Stimulated activated CD8-positive, alpha-beta memory T cell treated with anti-CD3 and anti-CD28 coated beads, Interleukin-15, amount 100 ng/mL, for 1 hour (primary cell): ENCODE measurements around the gene TNRC6C.
"Not testable (repeated sequence)": the region's sequence is repeated elsewhere in the genome, so short reads cannot be mapped to it uniquely, and the experiment has no call there.

Source experiments
- DNase-seq: peaks from one replicate; pipeline ENCODE4 v3.0.0-alpha.2; 2020; ENCODE audit warnings: low read depth

TNRC6C gene

GRCh38 chr17:77933777-77934398 lies 24.6 kb upstream of the TNRC6C start:
- no peak for DNase-seq

DNA sequence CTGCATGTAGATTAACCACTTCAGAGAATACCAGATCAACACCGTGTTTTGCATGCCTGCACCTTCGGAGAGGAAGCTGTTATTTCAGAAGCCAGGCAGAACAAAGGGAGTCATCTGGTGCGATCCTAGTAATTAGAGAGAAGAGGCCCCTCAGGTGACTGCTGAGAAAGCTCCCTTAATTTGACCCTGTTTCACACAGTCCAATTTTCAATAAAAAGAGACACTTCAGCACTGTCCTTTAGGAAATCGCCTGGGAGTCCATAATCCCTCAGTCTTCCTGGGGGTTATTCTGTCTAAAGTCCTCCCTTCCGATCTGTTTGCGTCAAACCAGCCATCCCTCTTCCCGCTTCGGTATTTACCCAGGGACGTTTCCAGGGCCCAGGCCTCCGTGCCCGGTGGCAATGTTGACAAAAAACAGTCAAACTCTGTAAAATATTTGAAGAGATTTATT lies 23.4 kb upstream of the TNRC6C start:
- no peak for DNase-seq

GRCh38 chr17:77935744-77936143 lies 22.8 kb upstream of the TNRC6C start:
- not testable (repeated sequence) for DNase-seq

DNA sequence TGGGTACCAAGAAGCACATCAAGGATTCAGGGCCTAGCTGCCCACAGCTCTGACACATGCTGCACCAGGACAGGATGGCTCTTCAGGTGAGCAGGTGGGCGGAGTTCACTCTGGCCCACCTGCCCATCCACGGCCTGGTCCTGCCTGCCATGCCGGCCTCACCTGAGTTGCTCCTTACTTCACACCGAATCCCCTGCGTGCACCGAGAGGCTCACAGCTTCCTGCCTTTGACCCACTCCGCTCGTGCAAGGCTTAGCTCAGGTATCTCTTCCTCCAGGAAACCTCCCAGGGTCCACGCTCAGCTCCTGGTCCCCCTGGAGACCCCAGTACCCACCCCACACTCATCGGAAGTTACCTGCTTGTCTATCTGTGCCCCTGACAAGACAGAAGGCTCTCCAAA lies 21.6 kb upstream of the TNRC6C start:
- DNase-seq: no peak

- no peak for DNase-seq
Measured at GRCh38 chr17:77941004-77941403, 17.5 kb upstream of the TNRC6C start.

DNA sequence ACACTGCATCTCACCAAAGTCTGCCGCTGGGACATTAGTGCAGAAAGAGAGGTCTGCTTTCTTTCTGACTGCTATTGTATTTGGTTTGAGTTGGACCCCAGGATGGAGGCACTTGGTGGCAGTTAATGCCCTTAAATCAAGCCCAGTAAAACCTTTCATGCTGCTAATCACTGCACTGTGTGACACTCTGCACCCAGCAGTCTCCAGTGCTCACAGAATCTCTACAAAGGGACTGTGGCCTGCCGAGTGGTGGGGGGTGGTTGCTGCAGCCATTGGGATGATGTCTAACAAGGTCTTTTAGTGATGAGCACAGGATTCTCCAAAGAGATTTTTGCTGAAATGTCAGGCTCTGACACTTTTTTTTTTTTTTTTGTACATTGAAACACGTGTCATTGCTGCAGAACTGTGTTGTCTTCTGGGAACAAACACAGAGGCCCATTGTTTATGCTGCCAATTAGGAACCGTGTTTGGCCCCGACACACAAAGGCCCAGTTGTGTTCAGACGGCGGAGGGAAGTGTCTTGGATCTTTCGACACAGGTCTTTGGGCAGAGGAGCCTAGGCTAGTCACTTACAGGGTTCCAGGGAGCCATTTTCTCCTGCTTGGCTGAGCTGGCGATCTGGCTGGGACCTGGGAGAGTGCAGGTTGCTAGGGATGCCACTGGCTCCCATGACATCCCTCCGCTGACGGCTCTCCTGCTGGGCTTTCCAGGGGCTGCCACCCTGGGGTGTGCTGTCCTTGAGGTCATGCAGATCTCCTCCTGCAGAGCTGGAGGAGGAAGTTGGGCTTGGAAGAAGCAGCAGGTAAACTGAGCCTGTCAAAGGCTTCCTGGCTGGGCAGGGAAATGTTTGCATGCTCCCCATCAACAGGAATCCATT lies 16.2 kb upstream of the TNRC6C start:
- DNase-seq: no peak

GRCh38 chr17:77943971-77944370 lies 14.5 kb upstream of the TNRC6C start:
- no peak for DNase-seq

DNA sequence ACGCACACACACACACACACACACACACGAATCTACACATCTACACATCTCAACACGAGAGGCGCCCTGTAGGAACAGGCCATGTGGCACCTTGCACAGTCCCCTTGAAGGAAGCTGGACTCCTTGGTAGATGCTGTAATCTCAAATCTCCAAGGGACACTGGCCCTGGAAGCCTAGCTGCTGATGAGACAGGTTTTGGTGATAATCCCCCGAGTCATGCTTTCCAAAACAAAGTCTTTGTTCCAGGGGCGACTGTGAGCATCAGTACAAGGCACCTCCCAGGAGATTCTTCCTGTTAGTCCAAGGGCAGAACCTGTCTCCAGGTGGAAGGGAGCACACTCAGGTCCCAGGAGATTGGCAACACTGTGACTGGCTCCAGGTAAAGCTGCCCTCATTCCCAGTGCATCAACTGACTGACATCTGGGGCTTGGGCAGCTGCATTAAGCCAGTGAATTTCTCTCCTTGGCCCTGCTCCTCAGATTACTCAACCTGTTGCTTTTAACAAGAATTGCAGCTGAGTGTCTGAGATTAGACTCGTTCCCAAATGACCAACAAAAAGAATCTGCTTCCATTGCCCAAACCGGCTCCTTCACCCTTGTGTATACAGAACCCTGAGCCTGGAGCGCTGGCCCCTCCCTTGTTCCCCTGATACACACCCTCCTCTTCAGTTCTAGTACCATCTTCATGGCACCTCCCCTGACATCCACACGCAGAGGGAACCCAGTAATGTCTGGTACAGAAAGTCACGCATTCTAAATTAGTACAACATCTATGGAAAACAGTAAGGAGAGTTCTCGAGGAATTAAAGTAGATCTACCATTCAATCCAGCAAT lies 13.9 kb upstream of the TNRC6C start:
- DNase-seq: no peak

DNA sequence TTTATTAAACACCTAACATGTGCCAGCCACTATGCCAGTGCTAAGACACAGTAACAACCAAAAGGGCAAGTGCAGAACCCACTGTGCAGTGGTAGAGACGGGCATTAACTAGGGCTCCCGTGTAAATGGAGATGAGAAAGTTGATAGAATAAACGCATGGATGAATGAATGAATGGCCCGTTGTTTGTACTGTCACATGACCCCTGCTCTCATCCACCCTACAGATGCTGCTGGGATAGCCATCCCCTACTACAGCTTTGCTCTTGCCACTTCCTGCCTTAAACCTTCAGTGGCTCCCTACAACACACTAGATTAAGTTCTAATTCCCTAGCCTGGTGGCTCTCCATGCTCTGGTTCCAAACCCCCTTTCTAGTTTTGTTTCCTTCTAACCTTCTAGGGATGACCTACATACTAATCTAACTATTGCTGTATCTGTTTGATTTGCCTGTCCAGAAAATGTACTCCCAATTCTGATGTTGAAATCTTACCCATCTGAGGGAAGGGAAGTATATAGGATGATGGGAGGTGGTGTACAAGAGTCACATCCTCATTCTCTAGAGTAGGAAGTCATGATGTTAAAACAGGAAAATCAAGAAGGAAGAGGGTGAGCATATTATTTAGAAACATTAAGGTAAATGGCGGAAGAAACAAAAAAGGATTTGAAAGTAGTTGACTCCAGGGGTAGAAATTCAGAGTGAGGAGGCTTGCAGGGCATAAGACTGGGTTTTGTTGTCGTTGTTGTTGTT lies 11.4 kb upstream of the TNRC6C start:
- DNase-seq: no peak

DNA sequence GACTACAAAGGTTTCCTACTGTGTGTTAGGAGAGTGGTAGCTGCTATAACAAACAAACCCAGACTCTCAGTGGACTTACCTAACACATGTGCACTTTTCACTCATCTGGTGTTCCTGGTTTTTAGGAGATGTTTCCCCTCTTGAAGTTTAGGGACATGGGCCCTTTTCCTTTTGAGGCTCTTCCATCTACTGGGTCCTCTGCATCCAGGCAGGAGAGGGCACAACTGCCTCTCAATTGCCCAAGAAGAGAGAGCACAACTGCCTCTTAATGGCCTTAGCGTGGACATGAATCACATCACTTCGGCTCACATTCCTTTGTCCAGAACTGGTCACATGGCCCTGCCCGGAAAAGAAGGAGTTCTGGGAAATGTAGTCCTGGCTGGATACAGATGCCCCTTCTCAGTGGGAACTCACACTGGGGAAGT lies 9.8 kb upstream of the TNRC6C start:
- DNase-seq: no peak

GRCh38 chr17:77951123-77951522 lies 7.4 kb upstream of the TNRC6C start:
- DNase-seq: no peak

DNA sequence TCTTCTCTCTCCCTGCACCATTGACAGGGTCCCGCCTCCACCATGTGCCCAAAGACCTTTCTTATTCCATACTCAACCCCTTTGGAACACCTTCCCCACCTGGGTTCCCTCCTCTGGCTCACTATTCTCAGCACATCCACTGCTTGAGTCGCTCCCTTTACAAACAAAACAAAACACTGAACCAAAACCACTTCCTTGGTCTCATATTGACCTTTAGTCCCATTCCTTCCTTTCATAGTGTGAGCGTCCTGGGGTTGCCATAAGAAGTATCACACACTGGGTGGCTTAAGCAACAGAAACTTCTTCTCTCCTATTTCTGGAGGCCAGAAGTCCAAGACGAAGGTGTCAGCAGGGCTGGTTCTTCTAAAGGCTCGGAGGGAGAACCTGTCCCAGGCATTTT lies 6.1 kb upstream of the TNRC6C start:
- no peak for DNase-seq

DNA sequence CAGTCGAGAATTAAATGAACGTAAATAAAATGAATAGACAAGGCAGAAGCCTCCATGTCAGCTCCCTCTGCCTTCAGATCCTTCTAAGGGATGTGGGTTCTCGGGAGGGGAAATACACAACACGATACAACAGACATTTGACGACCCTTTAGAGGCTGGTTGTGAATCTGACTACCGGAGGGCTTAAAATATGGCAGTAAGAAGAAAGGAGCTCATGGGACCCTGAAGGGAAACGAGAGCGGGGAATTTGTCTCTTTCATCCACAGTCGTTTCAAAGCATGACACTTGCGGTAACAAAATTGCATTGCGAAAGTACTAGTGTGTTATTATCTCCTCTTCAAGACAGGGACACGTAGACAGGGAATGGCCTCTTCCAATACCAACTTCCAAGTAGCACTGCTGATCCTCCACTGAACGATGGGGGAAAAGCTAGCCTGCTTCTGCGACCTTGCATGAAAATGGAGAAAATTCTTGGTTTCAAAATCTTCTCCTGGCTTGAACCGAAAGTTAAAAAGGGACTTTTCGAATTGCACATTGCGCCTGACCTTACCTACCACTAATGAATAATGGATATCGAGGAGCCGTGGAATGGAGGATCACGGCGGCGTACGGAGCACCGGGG lies 1.2 kb upstream of the TNRC6C start:
- DNase-seq: no peak

DNA sequence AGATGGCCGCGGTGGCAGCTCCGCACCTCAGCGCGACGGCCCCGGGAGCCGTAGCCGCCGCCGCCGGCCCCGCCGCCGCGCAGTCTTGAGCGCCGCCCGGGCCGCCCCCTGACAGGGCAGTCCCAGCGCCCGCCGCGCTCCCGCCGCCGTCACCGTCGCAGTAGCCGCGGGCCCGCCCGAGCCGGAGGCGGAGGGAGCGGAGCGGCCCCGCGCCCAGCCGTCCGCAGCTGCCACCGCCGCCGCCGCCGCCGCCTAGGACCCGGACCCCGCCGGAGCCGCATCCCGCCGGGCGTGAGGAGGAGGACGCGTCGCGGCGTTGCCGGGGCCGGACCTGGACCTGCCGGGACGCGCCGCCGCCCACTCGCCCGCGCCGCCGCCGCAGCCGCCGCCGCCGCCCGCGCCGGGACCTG lies 218 bp downstream of the TNRC6C start:
- DNase-seq: no peak

GRCh38 chr17:77959126-77959925 lies 823 bp downstream of the TNRC6C start:
- no peak for DNase-seq

DNA sequence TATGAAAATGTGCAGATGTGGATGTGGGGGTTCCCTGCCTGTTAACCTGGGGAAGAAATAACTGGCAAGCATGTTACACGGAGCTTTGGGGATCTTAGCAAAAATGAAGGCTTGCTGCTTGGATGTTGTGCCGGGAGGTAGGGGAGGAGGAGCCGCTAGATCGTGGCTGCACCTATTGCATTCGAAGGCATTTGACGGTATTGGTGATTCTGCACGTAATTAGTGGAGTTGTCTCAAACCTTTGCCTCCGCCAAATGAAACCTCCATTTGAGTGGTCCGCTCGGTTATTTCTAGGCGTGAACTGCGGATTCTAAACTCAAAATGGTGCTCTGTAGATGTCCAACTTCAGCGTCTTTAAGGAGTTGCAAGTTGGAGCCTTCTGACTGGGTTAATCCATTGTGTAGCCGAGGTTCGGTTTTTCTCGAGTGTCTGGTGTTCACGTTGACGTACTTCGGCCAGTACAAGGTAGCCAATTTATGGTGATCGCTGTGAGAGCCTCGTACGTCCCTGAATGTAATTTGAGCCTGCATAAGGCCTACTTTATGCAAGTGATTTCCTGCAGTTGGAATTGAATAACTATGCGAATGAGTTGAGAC lies 1.5 kb downstream of the TNRC6C start:
- DNase-seq: no peak

- DNase-seq: no peak
Measured at GRCh38 chr17:77961741-77962140, 3.2 kb downstream of the TNRC6C start.

- no peak for DNase-seq
Measured at GRCh38 chr17:77962348-77962747, 3.8 kb downstream of the TNRC6C start.

DNA sequence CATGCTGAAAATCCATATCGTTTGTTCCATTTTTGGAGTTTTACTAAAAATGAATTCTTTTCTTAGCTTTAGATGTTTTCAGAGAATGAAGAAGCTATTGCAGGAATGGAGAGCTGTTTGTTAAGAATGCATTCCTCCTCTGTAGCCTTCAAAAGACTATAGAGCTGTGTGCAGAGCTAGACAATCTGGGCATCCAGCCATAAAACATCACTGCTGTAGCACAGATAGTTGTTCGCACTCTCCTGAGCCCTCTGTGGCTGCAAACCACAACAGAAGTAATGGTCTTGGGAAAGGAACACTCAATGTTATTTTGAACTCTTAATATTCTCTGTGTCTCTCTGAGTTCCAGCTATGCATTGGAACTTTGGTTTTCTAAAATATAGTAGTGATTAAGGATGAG lies 4.9 kb downstream of the TNRC6C start:
- no peak for DNase-seq

GRCh38 chr17:77965352-77965751 lies 6.8 kb downstream of the TNRC6C start:
- DNase-seq: no peak
